Activated CD8-positive, alpha-beta T cell treated with anti-CD3 and anti-CD28 coated beads for 36 hours (primary cell): ENCODE data around the gene SPINK2. TPM values are rescaled to one million over a fixed set of nuclear protein-coding genes. Genes with fewer than 3 reads are reported as not detected.
A peak's percentile ranks its signal among the peaks of the same experiment; 100 is the strongest.

Experiments
- ATAC-seq: fragments of 200-7000 bp; cut with Tn5 transposase; one replicate; pipeline ENCODE4 v1.10.0; 2021; ENCODE audit warnings: mild to moderate bottlenecking, moderate library complexity
- CTCF ChIA-PET: fragments of 350-600 bp; sonication (Branson Sonifier 250); formaldehyde crosslinking; loops from one replicate; lab custom pipeline; 2021; ENCODE audit warnings: antibody characterized with exemption; lab: Charles Lee
- POLR2A ChIA-PET: fragments of 350-600 bp; sonication (Branson Sonifier 250); formaldehyde crosslinking; loops from one replicate; lab custom pipeline; 2021; ENCODE audit warnings: antibody characterized with exemption; lab: Charles Lee
- DNase-seq: peaks from one replicate; pipeline ENCODE4 v3.0.0-alpha.2; 2020
- H3K27ac Mint-ChIP-seq: one replicate; pipeline ENCODE4 v1.8.0; 2021; ENCODE audit warnings: mild to moderate bottlenecking, mixed read lengths
- H3K27me3 Mint-ChIP-seq: one replicate; pipeline ENCODE4 v1.8.0; 2021; ENCODE audit warnings: mixed read lengths
- H3K36me3 Mint-ChIP-seq: one replicate; pipeline ENCODE4 v1.8.0; 2021; ENCODE audit warnings: low read depth, mixed read lengths
- H3K4me1 Mint-ChIP-seq: one replicate; pipeline ENCODE4 v1.8.0; 2021; ENCODE audit warnings: low read depth, mixed read lengths
- H3K4me3 Mint-ChIP-seq: one replicate; pipeline ENCODE4 v1.8.0; 2021; ENCODE audit warnings: mild to moderate bottlenecking, moderate library complexity, mixed read lengths
- H3K9me3 Mint-ChIP-seq: one replicate; pipeline ENCODE4 v1.8.0; 2021; ENCODE audit warnings: mixed read lengths
- intact Hi-C: fragments of 100-400 bp; cut with micrococcal nuclease; formaldehyde crosslinking; loops from one replicate; pipeline ENCODE4 v1.10.0; 2022
- total RNA-seq, 2 experiments: library from RNA; stranded (reverse); gene quantifications; one replicate each; pipeline ENCODE4 v1.2.3, GENCODE V29; 2021
- TF ChIP-seq, protein P1 (sequence below): fragments of 200-600 bp; IDR thresholded peaks from one replicate; pipeline ENCODE4 v1.8.0; 2022; ENCODE audit warnings: antibody characterized with exemption, mild to moderate bottlenecking

The SPINK2 gene
- total RNA-seq, 2 experiments from 2014 or later, result 0.81 TPM; not detected in 1

DNA sequence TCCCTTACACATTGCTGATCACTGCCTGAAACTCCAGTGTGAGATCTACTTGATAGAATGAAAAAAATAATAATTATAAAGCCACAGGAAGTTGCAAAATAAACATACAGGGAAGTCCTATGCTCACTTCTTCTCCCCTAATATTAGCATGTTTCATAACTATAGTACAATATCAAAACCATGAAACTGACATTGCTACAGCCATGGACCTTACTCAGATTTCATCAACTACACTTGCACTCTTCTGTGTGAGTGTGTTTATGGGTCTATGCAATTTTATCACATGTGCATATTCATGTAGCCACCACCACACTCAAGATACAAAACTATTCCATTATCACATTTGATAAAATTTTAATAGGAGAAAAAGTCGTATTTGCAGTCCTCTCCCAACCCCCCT is 57.3 kb downstream of the SPINK2 start:
- DNase-seq, result no peak
- ChIA-PET POLR2A (no interaction called here), CTCF (no interaction called here)
- no peaks in the 10 kb centered on the region for H3K36me3 Mint-ChIP-seq
- H3K27ac Mint-ChIP-seq, result no peak overlapping the region
- no peaks in the 10 kb centered on the region for H3K9me3 Mint-ChIP-seq
- no peaks in the 10 kb centered on the region for H3K27me3 Mint-ChIP-seq
- TF ChIP-seq, protein P1, sequence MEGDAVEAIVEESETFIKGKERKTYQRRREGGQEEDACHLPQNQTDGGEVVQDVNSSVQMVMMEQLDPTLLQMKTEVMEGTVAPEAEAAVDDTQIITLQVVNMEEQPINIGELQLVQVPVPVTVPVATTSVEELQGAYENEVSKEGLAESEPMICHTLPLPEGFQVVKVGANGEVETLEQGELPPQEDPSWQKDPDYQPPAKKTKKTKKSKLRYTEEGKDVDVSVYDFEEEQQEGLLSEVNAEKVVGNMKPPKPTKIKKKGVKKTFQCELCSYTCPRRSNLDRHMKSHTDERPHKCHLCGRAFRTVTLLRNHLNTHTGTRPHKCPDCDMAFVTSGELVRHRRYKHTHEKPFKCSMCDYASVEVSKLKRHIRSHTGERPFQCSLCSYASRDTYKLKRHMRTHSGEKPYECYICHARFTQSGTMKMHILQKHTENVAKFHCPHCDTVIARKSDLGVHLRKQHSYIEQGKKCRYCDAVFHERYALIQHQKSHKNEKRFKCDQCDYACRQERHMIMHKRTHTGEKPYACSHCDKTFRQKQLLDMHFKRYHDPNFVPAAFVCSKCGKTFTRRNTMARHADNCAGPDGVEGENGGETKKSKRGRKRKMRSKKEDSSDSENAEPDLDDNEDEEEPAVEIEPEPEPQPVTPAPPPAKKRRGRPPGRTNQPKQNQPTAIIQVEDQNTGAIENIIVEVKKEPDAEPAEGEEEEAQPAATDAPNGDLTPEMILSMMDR, result no peak
- H3K4me1 Mint-ChIP-seq, result peaks cover 14% of the 10 kb centered on the region
- H3K4me3 Mint-ChIP-seq, result no peak overlapping the region
- intact Hi-C loops, result no loop called here
- no peak for ATAC-seq

DNA sequence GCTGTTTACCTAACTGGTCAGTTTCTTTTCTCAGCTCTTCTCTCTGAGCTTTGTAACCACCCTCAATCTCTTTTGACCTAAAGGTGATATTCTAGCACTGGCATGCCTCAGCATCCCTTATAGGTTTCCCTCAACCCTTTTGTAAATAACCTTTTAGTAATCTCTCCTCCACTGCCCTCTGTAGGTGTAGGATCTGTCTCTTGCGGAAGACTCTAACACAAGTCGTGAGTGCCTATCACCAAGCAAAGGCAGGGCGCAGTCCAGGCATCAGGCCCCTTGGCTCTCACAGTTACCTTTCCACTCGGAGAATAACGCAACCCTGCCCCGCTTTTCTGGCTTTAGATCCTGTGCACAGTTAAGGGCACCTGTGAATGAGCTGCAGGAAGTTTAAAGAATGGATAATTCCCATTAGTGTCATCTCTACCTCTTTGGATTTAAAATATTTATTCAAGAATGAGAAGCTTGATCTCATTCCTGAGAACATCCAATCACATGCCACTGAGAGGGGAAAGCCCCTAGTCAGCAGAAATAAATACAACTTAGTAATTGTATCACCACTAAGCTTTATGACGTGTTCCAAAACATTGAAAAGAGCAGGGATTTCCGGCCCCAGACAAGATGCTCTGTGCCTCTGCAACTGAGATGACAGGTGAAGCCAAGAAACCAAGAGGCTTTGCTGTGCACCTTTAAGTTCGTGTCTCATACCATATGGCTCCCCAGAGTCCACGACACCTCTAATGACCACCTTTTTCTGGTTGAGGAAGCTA is 58.8 kb downstream of the SPINK2 start:
- CTCF ChIA-PET, result interaction anchor here (0.7 kb wide), 1 partner anchor 219 kb away, joined by 4 read pairs; no protein-coding TSS in a partner anchor
- Mint-ChIP-seq H3K36me3 (no peaks in the 10 kb centered on the region), H3K9me3 (no peaks in the 10 kb centered on the region), H3K4me1 (peaks cover 28% of the 10 kb centered on the region), H3K27ac (no peak overlapping the region), H3K4me3 (no peak overlapping the region), H3K27me3 (no peaks in the 10 kb centered on the region)
- POLR2A ChIA-PET, result interaction anchor here (1.0 kb wide), 1 partner anchor 18 kb away, joined by 7 read pairs; no protein-coding TSS in a partner anchor
- TF ChIP-seq, protein P1, result no peak
- intact Hi-C loops, result no loop called here
- DNase-seq, result peak; percentile 24
- peak; percentile 67 for ATAC-seq

DNA sequence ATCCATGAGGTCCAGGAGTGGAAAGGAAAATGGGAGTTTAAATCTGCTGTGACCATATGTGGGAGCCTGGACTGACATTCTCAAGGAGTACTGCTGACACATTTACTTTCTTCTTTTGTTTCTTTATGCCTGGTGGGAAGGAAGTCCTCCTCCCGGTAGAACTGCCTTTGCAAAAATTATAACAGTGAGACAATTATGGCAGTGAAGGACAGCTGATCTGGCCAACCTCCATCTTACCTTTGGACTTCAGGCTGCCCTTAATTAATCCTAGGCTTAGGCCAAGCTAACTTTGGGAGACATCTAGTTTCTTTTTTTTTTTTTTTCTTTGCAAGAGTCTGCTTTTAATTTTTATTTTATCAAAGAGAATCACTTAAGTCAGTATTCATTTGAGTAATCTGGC is 61.3 kb downstream of the SPINK2 start:
- intact Hi-C loops, result no loop called here
- POLR2A ChIA-PET, result no interaction called here
- Mint-ChIP-seq H3K27ac (no peak overlapping the region), H3K4me3 (no peak overlapping the region), H3K4me1 (peaks cover 48% of the 10 kb centered on the region), H3K27me3 (no peaks in the 10 kb centered on the region), H3K36me3 (no peaks in the 10 kb centered on the region), H3K9me3 (no peaks in the 10 kb centered on the region)
- CTCF ChIA-PET, result no interaction called here
- DNase-seq (no peak), ATAC-seq (no peak)
- TF ChIP-seq, protein P1, result no peak

Other genes with a start within 250 kb of the SPINK2 start
- gene HOPX, start 140.4 kb downstream of the SPINK2 start, total RNA-seq, result 10 to 100 TPM; 55.8 to 58.7 TPM
- 10 to 100 TPM; 41.0 to 41.2 TPM for gene REST, start 86.2 kb upstream of the SPINK2 start, total RNA-seq
- gene NOA1, start 155.9 kb upstream of the SPINK2 start, total RNA-seq, result 10 to 100 TPM; 32.1 to 32.4 TPM
- 100 to 1,000 TPM; 119 TPM for gene POLR2B, start 157.2 kb upstream of the SPINK2 start, total RNA-seq